Astrocyte (in vitro differentiated cells and primary cell): ENCODE data around the gene ADAMTSL2. TPM values are rescaled to one million over a fixed set of nuclear protein-coding genes. Genes with fewer than 3 reads are reported as not detected.

Experiments used
- DNase-seq: peaks from one replicate; pipeline ENCODE4 v3.0.0-alpha.2; 2010; ENCODE audit warnings: low read depth
- FAIRE-seq: peaks from 2 replicates; lab custom pipeline; 2011; peaks lifted over from hg19 to GRCh38; lab: Jason Lieb, UNC
- H2AFZ ChIP-seq: 2 replicates; pipeline ENCODE4 v1.6.0; 2012; ENCODE audit warnings: low read depth, low read length, inconsistent platforms
- H3K27ac ChIP-seq: 2 replicates; pipeline ENCODE4 v1.5.1; 2011; ENCODE audit warnings: low read depth, low read length, inconsistent platforms
- H3K27me3 ChIP-seq: 2 replicates; pipeline ENCODE4 v1.6.0; 2011; ENCODE audit warnings: low read length, inconsistent platforms; ENCODE audit not compliant: insufficient read depth
- H3K36me3 ChIP-seq: 2 replicates; pipeline ENCODE4 v1.5.1; 2011; ENCODE audit warnings: low read length, inconsistent platforms; ENCODE audit not compliant: insufficient read depth
- H3K4me1 ChIP-seq: 2 replicates; pipeline ENCODE4 v1.5.1; 2011; ENCODE audit warnings: low read length, inconsistent platforms; ENCODE audit not compliant: insufficient read depth
- H3K4me2 ChIP-seq: 2 replicates; pipeline ENCODE4 v1.6.0; 2012; ENCODE audit warnings: low read length, inconsistent platforms
- H3K4me3 ChIP-seq: 2 replicates; pipeline ENCODE4 v1.5.1; 2011; ENCODE audit warnings: low read depth, mild to moderate bottlenecking, low read length, inconsistent platforms; ENCODE audit not compliant: insufficient read depth
- H3K79me2 ChIP-seq: 2 replicates; pipeline ENCODE4 v1.6.0; 2012; ENCODE audit warnings: mild to moderate bottlenecking, low read length, inconsistent platforms; ENCODE audit not compliant: insufficient read depth
- H3K9ac ChIP-seq: 2 replicates; pipeline ENCODE4 v1.6.0; 2012; ENCODE audit warnings: mild to moderate bottlenecking, low read length, inconsistent platforms
- H3K9me3 ChIP-seq: 2 replicates; pipeline ENCODE4 v1.5.1; 2012; ENCODE audit warnings: low read depth, mild to moderate bottlenecking, low read length, inconsistent platforms; ENCODE audit not compliant: insufficient read depth
- H4K20me1 ChIP-seq: 2 replicates; pipeline ENCODE4 v1.6.0; 2012; ENCODE audit warnings: low read length, inconsistent platforms; ENCODE audit not compliant: insufficient read depth
- H3K27ac Mint-ChIP-seq: one replicate; pipeline ENCODE4 v1.8.0; 2021; ENCODE audit warnings: mild to moderate bottlenecking, mixed read lengths; ENCODE audit not compliant: unreplicated experiment
- H3K27me3 Mint-ChIP-seq: one replicate; pipeline ENCODE4 v1.8.0; 2021; ENCODE audit warnings: low read depth, mixed read lengths; ENCODE audit not compliant: unreplicated experiment
- H3K36me3 Mint-ChIP-seq: one replicate; pipeline ENCODE4 v1.8.0; 2021; ENCODE audit warnings: low read depth, mixed read lengths; ENCODE audit not compliant: unreplicated experiment
- H3K4me1 Mint-ChIP-seq: one replicate; pipeline ENCODE4 v1.8.0; 2021; ENCODE audit warnings: low read depth, mixed read lengths; ENCODE audit not compliant: unreplicated experiment
- H3K4me3 Mint-ChIP-seq: one replicate; pipeline ENCODE4 v1.8.0; 2021; ENCODE audit warnings: mild to moderate bottlenecking, moderate library complexity, mixed read lengths; ENCODE audit not compliant: unreplicated experiment
- H3K9me3 Mint-ChIP-seq: one replicate; pipeline ENCODE4 v1.8.0; 2021; ENCODE audit warnings: mild to moderate bottlenecking, mixed read lengths; ENCODE audit not compliant: unreplicated experiment
- CTCF ChIP-seq: IDR thresholded peaks from 2 replicates; pipeline ENCODE4 v1.5.1; 2011; ENCODE audit warnings: low read depth, mild to moderate bottlenecking, inconsistent platforms, low read length, moderate library complexity; ENCODE audit not compliant: insufficient read depth
- EZH2 ChIP-seq: IDR thresholded peaks from 2 replicates; pipeline ENCODE4 v1.6.1; 2012; ENCODE audit warnings: mild to moderate bottlenecking, low read length, inconsistent platforms; ENCODE audit not compliant: insufficient read depth
- total RNA-seq: library from RNA; stranded (reverse); gene quantifications from 2 replicates; pipeline ENCODE4 v1.2.1, GENCODE V29; 2021

The ADAMTSL2 gene
- total RNA-seq, 1 donor from 2014 or later, result 0.52 TPM

GRCh38 chr9:133516256-133516960 is 18.1 kb upstream of the ADAMTSL2 start:
- Histone ChIP-seq H3K27ac (no peak overlapping the region), H3K9ac (no peak overlapping the region), H3K9me3 (no peaks in the 10 kb centered on the region), H3K4me3 (no peak overlapping the region), H3K36me3 (no peaks in the 10 kb centered on the region), H2AFZ (no peak overlapping the region), H3K4me1 (no peaks in the 10 kb centered on the region), H3K4me2 (no peak overlapping the region), H3K79me2 (no peaks in the 10 kb centered on the region), H4K20me1 (no peaks in the 10 kb centered on the region), H3K27me3 (peaks cover 8% of the 10 kb centered on the region)
- Mint-ChIP-seq H3K27ac (no peak overlapping the region), H3K4me3 (no peak overlapping the region), H3K36me3 (no peaks in the 10 kb centered on the region), H3K4me1 (no peaks in the 10 kb centered on the region), H3K27me3 (peaks cover 35% of the 10 kb centered on the region), H3K9me3 (no peaks in the 10 kb centered on the region)
- TF ChIP-seq CTCF (no peak), EZH2 (no peak)
- DNase-seq (no peak), FAIRE-seq (no peak)

- TF ChIP-seq CTCF (no peak), EZH2 (no peak)
- no peak overlapping the region for H3K9ac ChIP-seq
- H4K20me1 ChIP-seq, result no peaks in the 10 kb centered on the region
- H3K4me2 ChIP-seq, result no peak overlapping the region
- Mint-ChIP-seq H3K4me3 (no peak overlapping the region), H3K4me1 (no peaks in the 10 kb centered on the region), H3K27me3 (peaks cover 39% of the 10 kb centered on the region), H3K27ac (no peak overlapping the region), H3K36me3 (no peaks in the 10 kb centered on the region), H3K9me3 (no peaks in the 10 kb centered on the region)
- H3K27me3 ChIP-seq, result peaks cover 8% of the 10 kb centered on the region
- H3K9me3 ChIP-seq, result no peaks in the 10 kb centered on the region
- no peaks in the 10 kb centered on the region for H3K36me3 ChIP-seq
- H3K4me3 ChIP-seq, result no peak overlapping the region
- H3K4me1 ChIP-seq, result no peaks in the 10 kb centered on the region
- H3K27ac ChIP-seq, result no peak overlapping the region
- no peak for DNase-seq
- H3K79me2 ChIP-seq, result no peaks in the 10 kb centered on the region
- H2AFZ ChIP-seq, result no peak overlapping the region
- FAIRE-seq, result no peak
Measured at GRCh38 chr9:133516961-133517350, 17.5 kb upstream of the ADAMTSL2 start.

GRCh38 chr9:133517711-133518110 is 16.8 kb upstream of the ADAMTSL2 start:
- Histone ChIP-seq H3K4me2 (no peak overlapping the region), H3K27ac (no peak overlapping the region), H3K4me3 (no peak overlapping the region), H3K36me3 (no peaks in the 10 kb centered on the region), H3K4me1 (no peaks in the 10 kb centered on the region), H4K20me1 (no peaks in the 10 kb centered on the region), H3K27me3 (peaks cover 8% of the 10 kb centered on the region), H3K9me3 (no peaks in the 10 kb centered on the region), H3K9ac (no peak overlapping the region), H3K79me2 (no peaks in the 10 kb centered on the region), H2AFZ (no peak overlapping the region)
- FAIRE-seq, result no peak
- Mint-ChIP-seq H3K4me1 (peaks cover 2% of the 10 kb centered on the region), H3K27me3 (peaks cover 40% of the 10 kb centered on the region), H3K27ac (no peak overlapping the region), H3K4me3 (no peak overlapping the region), H3K36me3 (no peaks in the 10 kb centered on the region), H3K9me3 (no peaks in the 10 kb centered on the region)
- DNase-seq, result no peak
- no peak for TF ChIP-seq CTCF
- TF ChIP-seq EZH2, result no peak
